Thymus (tissue), 11 donors: ENCODE results near the gene MT1G. TPM values are rescaled to one million over a fixed set of nuclear protein-coding genes. Genes with fewer than 3 reads are reported as not detected.
"Not testable (repeated sequence)": the region's sequence is repeated elsewhere in the genome, so short reads cannot be mapped to it uniquely, and the experiment has no call there.

Experiments used
- DNase-seq, 9 donors: peaks; one replicate each; pipeline ENCODE4 v3.0.0-alpha.2; 2013; ENCODE audit warnings: low spot score in 9 of 9, low read depth in 6 of 9, missing footprints in 1 of 9
- H3K27ac ChIP-seq, 2 donors: one replicate each; pipeline ENCODE4 v1.5.1; 2013; ENCODE audit warnings: control low read depth in 1 of 2, low read depth in 1 of 2, low read length in 1 of 2, mild to moderate bottlenecking in 1 of 2, moderate library complexity in 1 of 2
- H3K27me3 ChIP-seq, 2 donors: one replicate each; pipeline ENCODE4 v1.5.1; 2013; ENCODE audit warnings: low read length in 1 of 2; ENCODE audit not compliant: control insufficient read depth in 2 of 2, insufficient read depth in 1 of 2
- H3K36me3 ChIP-seq, 2 donors: one replicate each; pipeline ENCODE4 v1.5.1; 2013; ENCODE audit warnings: low read length in 1 of 2, mild to moderate bottlenecking in 1 of 2, moderate library complexity in 1 of 2; ENCODE audit not compliant: control insufficient read depth in 2 of 2, insufficient read depth in 2 of 2
- H3K4me1 ChIP-seq, 2 donors: one replicate each; pipeline ENCODE4 v1.5.1; 2013; ENCODE audit warnings: low read length in 2 of 2; ENCODE audit not compliant: control insufficient read depth in 2 of 2, insufficient read depth in 2 of 2
- H3K4me3 ChIP-seq, 2 donors: one replicate each; pipeline ENCODE4 v1.5.1; 2013; ENCODE audit warnings: low read length in 2 of 2, control low read depth in 1 of 2, mild to moderate bottlenecking in 1 of 2
- H3K9me3 ChIP-seq, 2 donors: one replicate each; pipeline ENCODE4 v1.5.1; 2013; ENCODE audit warnings: low read length in 1 of 2, mild to moderate bottlenecking in 1 of 2; ENCODE audit not compliant: control insufficient read depth in 2 of 2, insufficient read depth in 1 of 2
- WGBS: extraction: QIAGEN DNeasy Blood & Tissue Kit; methylation state at CpG from one replicate; pipeline ENCODE4 v1.1.7; 2013; 5-methylcytosine and 5-hydroxymethylcytosine counted together
- polyA plus RNA-seq: library from polyadenylated mRNA; stranded (reverse); fragments of 200-250 nt; gene quantifications from one replicate; pipeline ENCODE4 v1.2.3, GENCODE V29; 2013
- total RNA-seq: library from RNA; stranded (reverse); fragments of 120-200 nt; gene quantifications from one replicate; pipeline ENCODE4 v1.2.4, GENCODE V29; 2013
- donor health status: healthy.

MT1G gene
- total and polyA plus RNA-seq, 2 donors = 0.90 to 353 TPM

GRCh38 chr16:56630134-56630533, 37.7 kb downstream of the MT1G start:
- Histone ChIP-seq H3K27ac (no peak overlapping the region), H3K4me3 (no peak overlapping the region), H3K9me3 (no peaks in the 10 kb centered on the region), H3K36me3 (no peaks in the 10 kb centered on the region), H3K4me1 (peaks cover 0 to 6% of the 10 kb centered on the region in 2 donors), H3K27me3 (peaks cover 69 to 97% of the 10 kb centered on the region in 2 donors)
- WGBS = 88% methylated on average over 3 of the region's 3 CpGs
- DNase-seq = no peak

- Histone ChIP-seq H3K36me3 (no peaks in the 10 kb centered on the region), H3K27me3 (peaks cover 72 to 97% of the 10 kb centered on the region in 2 donors), H3K4me3 (no peak overlapping the region), H3K4me1 (peaks cover 0 to 5% of the 10 kb centered on the region in 2 donors), H3K9me3 (no peaks in the 10 kb centered on the region), H3K27ac (no peak overlapping the region)
- WGBS = 96% methylated on average over 3 of the region's 3 CpGs
- no peak for DNase-seq
Measured at GRCh38 chr16:56629531-56629930, 38.3 kb downstream of the MT1G start.

GRCh38 chr16:56628486-56629350, 39.1 kb downstream of the MT1G start:
- Histone ChIP-seq H3K4me3 (no peak overlapping the region), H3K4me1 (peaks cover 0 to 5% of the 10 kb centered on the region in 2 donors), H3K9me3 (no peaks in the 10 kb centered on the region), H3K27me3 (peaks cover 65 to 95% of the 10 kb centered on the region in 2 donors), H3K27ac (no peak overlapping the region), H3K36me3 (no peaks in the 10 kb centered on the region)
- DNase-seq = no peak
- 75% methylated on average over 9 of the region's 9 CpGs for WGBS

GRCh38 chr16:56626685-56627084, 41.2 kb downstream of the MT1G start:
- no peak overlapping the region for H3K4me3 ChIP-seq
- H3K36me3 ChIP-seq = no peaks in the 10 kb centered on the region
- 53% methylated on average over 7 of the region's 7 CpGs for WGBS
- H3K4me1 ChIP-seq = peaks cover 0 to 5% of the 10 kb centered on the region in 2 donors
- no peak for DNase-seq
- no peaks in the 10 kb centered on the region for H3K9me3 ChIP-seq
- peaks cover 52 to 90% of the 10 kb centered on the region in 2 donors for H3K27me3 ChIP-seq
- no peak overlapping the region for H3K27ac ChIP-seq

GRCh38 chr16:56625943-56626654, 41.8 kb downstream of the MT1G start:
- H3K4me1 ChIP-seq = peaks cover 0 to 5% of the 10 kb centered on the region in 2 donors
- H3K36me3 ChIP-seq = no peaks in the 10 kb centered on the region
- H3K4me3 ChIP-seq = no peak overlapping the region
- DNase-seq = no peak
- H3K27ac ChIP-seq = no peak overlapping the region
- 16% methylated on average over 16 of the region's 16 CpGs for WGBS
- peaks cover 46 to 88% of the 10 kb centered on the region in 2 donors for H3K27me3 ChIP-seq
- H3K9me3 ChIP-seq = no peaks in the 10 kb centered on the region

- DNase-seq = no peak
- Histone ChIP-seq H3K27me3 (peaks cover 39 to 82% of the 10 kb centered on the region in 2 donors), H3K4me3 (peak within 1 kb of the TSS in 1 of 2 donors; percentile 33), H3K4me1 (peaks cover 0 to 5% of the 10 kb centered on the region in 2 donors), H3K9me3 (no peaks in the 10 kb centered on the region), H3K27ac (no peak within 1 kb of the TSS), H3K36me3 (no peaks in the 10 kb centered on the region)
- WGBS = 4% methylated on average over 62 of the region's 62 CpGs
Measured at GRCh38 chr16:56625140-56625942, 42.5 kb downstream of the MT1G start, which contains the start of gene MT1E. Gene MT1E (plus strand): TSS chr16:56625781. CDS start chr16:56625852, 71 bp downstream.

- H3K27me3 ChIP-seq = peaks cover 32 to 81% of the 10 kb centered on the region in 2 donors
- H3K4me3 ChIP-seq = no peak overlapping the region
- H3K9me3 ChIP-seq = no peaks in the 10 kb centered on the region
- peaks cover 0 to 5% of the 10 kb centered on the region in 2 donors for H3K4me1 ChIP-seq
- H3K36me3 ChIP-seq = no peaks in the 10 kb centered on the region
- 96% methylated on average over 2 of the region's 2 CpGs for WGBS
- no peak for DNase-seq
- H3K27ac ChIP-seq = no peak overlapping the region
Measured at GRCh38 chr16:56623637-56624036, 44.2 kb downstream of the MT1G start.

- peaks cover 35 to 81% of the 10 kb centered on the region in 2 donors for H3K27me3 ChIP-seq
- H3K9me3 ChIP-seq, H3K4me3 ChIP-seq, H3K4me1 ChIP-seq, H3K27ac ChIP-seq, H3K36me3 ChIP-seq, DNase-seq: not testable (repeated sequence)
- 97% methylated on average over 5 of the region's 5 CpGs for WGBS
Measured at GRCh38 chr16:56623184-56623583, 44.7 kb downstream of the MT1G start.
